HG03432 (cell line): ENCODE data around the gene TSNAX.

ENCODE experiments used
- ATAC-seq: cut with Tn5 transposase; IDR thresholded peaks from one replicate; pipeline ENCODE4 v1.9.1; 2021; ENCODE audit warnings: mild to moderate bottlenecking, moderate library complexity; ENCODE audit not compliant: unreplicated experiment

TSNAX gene

DNA sequence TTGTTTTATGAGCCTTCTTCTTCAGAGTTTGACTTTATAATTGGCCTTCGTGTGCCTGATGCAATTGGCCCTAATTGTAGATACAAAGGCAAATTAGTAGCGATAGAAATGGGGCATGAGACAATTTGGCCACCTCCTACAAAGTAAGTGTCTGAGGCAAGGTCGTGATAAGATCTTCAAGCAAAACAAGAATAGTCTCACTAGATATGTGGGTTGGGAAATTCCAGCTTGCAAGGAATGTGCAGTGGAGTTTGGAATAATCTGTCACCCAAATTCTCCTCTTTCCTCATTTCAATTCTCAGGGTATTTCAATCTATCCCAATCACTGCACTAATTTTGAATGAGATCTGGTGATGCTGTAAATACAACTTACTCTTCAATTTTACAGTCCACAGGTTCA lies 11.4 kb upstream of the TSNAX start:
- no peak for ATAC-seq

DNA sequence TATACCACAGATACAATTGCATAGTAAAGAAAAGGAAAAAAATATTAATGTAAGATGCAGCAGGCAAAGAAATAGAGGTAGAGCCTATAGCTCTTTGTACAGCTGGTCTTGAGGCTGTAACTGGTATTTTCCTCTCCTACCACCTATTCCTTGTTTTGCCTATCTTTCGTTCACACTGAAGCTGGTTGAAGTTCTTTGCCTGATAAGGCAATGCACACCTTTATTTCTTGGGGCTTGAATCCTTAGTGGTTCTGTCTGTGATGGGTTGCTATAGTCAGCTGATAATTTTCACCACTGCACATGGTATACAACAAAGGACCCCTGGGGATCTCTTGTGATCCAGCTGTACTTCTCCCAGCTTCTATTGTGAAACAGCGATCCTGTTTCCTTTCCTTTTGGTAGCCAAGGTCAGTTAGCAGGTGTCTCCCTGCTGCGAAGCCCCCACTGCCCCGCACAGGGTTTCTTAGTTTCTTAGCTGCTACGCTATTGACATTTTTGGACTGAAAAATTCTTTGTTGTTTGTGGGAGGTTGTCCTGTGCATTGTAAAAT lies 9.9 kb upstream of the TSNAX start:
- no peak for ATAC-seq

DNA sequence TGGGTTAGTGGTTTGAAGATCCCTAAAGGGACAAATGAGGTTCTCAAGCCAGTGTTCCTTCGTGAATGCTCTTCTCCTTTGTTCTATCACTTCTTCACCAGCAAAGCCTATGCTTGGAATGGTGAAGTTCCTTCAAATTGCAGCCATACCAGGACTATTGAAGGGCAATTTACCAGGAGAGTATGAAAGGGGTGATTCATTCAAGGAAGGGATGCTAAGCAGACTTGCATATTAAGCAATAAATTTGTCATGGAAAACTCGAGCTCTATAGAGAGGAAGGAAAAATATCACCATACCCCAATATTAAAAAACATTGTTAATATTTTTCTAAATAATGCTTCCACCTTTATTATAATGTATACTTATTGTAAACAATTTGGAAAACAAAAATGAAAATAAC lies 9.3 kb upstream of the TSNAX start:
- ATAC-seq: no peak

DNA sequence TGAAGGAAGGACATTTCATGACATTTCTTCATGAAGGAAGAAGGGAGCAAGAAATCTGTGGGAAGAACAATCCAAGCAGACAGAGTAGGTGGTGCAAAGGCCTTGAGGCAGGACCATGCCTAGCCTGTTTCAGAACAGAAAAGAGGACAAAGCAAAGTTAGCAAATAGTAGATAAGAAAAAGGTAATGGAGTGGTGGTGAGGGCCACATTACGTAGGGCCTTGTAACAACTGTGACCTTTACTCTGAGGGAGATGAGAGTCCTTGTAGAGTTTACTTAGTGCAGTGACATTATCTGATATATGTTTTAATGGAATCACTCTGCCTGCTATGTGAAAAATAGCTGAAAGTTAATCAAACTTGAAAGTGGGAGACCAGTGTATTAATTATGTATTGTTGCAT lies 6.4 kb upstream of the TSNAX start:
- no peak for ATAC-seq

DNA sequence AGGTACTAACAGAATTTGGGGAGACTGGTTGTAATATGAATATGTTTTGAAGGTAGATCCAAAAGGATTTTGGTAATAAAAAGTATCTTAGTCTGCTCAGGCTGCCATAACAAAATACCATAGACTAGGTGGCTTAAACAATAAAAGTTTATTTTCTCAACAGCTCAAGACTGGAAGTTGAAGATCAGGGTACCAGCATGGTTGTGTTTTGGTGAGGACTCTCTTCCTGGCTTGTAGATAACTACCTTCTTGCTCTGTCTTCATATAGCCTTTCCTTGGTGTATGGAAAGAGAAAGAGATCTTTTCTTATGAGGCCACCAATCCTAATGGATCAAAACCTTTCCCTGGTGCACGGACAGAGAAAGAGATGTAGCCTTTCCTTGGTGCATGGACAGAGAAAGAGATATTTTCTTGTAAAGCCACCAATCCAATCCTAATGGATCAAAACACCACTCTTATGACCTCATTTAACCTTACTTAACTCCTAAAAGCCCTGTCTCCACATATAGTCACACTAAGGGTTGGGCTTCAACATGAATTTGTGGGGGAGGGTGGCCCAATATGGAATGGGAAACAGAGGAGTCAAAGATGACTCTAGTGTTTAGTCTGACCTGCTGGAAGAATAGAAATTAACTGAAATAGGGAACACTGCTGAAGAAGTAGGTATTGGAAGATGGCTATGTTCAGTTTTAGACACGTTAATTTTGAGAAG lies 5.4 kb upstream of the TSNAX start:
- no peak for ATAC-seq

DNA sequence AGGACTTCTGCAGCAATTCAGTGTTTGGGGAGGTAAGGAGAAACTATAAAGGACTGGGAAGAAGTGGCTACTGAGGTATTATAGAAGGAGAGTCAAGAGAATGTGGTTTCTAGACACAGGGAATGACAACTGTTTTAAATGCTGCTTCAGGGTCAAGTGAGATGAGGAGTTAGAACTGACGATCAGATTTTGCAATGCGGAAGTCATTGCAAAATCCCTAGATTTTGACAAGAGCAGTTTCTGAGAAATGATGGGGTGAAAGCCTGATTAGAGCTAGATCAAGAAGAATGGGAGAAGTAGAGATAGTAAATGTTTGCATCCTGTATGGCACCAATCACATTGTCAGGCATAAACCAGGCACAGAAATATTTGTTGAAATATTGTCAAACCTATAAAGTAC lies 4.7 kb upstream of the TSNAX start:
- ATAC-seq: no peak

DNA sequence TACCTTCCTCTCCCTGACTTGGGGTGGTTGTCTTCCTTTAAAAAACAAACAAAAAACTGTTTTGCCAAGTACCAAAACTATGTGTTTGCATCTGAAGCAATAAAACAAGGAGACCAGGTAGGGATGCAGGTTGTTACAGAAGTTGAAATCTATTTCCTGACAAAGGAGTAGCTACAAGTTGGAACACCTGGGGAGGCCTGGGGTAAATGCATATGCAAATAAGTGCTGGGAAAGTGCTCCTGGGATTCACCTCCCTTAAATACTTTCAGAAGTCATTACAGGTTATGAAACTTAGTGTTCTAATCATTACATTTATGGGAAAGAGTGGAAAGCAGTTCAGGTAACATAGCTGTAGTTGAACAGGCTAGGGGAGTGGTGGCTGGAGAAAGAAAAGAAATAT lies 1.9 kb upstream of the TSNAX start:
- ATAC-seq: no peak

DNA sequence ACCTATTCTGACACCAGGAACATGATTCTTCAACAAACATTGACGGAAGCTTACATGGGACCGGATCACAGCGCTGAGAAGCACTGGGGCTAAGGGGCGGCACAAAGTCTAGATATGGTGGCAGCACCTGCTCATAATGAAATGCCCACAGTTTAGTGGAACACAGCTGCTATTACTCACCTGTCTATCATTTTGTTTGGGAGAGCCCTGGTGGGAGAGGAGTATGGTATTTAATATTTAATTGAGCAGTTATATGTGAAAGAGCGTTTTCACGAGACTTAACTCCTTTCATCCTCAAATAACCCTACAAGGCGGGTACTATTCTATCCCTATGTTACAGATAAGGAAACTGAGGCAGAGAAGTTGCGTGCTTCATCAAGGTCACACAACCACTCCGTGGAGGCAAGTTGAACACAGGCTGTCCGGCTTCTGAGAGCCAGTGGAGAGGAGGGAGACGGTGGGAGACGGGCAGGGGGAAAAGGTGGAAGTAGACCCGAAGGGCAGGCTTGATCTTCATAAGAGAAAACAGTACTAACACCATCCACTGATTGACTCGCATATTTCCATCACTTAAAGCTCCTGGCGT lies 790 bp upstream of the TSNAX start:
- ATAC-seq: peak; percentile 11

DNA sequence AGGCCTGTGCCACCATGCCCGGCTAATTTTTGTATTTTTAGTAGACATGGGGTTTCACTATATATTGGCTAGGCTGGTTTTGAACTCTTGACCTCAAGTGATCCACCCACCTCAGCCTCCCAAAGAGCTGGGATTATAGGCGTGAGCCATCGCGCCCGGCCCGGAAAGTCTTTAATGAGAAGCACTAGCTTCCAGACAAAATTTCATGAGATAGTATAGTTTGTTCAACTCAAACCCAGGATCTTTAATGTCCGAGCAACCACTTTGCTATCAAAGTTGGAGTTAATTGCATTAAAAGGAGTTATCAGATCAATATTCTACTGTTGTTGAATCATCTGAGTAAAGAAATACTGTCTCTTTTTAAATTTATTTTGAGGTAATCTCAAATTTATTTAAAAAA lies 4.8 kb downstream of the TSNAX start:
- no peak for ATAC-seq

DNA sequence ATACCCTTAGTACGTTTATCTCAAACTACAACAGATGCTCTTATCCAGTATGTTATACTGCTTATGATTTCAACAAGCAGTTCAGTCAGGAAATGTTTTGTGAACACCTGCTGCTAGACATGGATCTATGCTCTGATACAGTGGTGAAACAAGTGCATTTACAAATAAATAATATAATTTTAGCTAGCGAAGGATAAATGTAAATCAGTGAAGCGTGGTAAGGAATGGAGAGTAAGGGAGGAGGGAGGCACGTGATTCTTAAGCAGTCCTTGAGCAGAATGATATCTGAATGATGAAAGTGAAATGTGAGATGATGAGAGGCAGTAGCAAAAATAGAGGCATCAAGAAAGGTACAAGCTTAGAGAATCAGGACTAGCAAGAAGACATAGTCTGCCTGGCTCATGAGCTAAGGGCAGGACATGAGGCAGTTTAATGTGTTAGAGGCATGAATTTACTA lies 6.3 kb downstream of the TSNAX start:
- no peak for ATAC-seq

DNA sequence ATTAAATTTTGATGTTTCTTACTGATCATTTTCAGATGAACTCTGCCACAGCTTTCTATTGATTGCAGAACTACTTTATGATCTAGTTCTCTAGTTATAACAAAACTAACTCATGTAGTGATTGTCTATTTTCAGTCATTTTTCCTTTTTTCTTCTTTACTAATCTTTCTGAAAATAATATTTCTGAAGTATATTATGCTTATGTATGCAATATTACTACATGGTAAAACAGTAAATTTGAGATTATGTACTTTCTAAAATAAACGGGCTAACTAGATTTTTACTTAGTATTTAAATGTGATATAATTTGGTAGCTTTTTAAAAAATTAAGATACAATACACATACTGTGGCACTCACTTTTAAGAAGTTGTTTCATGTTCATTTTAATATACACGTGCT lies 7.6 kb downstream of the TSNAX start:
- ATAC-seq: no peak

DNA sequence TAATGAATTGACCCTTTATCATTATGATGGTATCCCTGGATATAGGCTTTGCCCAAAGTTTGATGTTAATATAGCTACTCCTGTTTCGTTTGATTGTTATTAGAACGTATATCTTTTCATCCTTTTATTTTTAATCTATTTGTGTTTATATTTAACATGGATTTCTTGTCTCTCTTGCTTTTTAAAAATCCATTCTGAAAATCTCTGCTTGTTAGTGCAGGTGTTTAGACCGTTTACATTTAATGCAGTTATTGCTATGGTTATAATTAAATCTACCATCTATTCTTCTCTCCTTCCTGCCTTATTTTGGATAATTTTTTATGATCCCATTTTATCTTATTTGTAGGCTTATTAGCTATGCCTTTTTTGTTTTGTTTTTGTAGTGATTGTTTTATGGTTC lies 12.4 kb downstream of the TSNAX start:
- no peak for ATAC-seq

DNA sequence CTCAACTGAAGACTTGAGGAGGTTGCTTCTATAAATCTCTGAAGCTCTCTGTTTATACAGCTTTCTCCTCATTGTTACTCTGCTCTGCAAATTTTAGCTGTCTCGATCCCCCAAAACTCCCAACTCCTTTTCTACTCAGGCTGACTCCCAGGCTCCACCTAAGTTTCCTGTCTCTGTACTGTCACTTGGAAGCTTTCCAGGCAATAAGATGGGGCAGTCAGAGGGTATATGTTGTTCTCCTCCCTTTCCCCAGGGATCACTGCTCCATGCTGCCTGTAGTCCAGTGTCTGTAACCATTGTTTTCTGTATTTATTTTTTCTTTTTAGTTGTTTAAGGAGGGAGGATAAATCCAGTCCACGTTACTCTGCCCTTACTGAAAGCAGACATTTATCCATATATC lies 13.4 kb downstream of the TSNAX start:
- no peak for ATAC-seq

DNA sequence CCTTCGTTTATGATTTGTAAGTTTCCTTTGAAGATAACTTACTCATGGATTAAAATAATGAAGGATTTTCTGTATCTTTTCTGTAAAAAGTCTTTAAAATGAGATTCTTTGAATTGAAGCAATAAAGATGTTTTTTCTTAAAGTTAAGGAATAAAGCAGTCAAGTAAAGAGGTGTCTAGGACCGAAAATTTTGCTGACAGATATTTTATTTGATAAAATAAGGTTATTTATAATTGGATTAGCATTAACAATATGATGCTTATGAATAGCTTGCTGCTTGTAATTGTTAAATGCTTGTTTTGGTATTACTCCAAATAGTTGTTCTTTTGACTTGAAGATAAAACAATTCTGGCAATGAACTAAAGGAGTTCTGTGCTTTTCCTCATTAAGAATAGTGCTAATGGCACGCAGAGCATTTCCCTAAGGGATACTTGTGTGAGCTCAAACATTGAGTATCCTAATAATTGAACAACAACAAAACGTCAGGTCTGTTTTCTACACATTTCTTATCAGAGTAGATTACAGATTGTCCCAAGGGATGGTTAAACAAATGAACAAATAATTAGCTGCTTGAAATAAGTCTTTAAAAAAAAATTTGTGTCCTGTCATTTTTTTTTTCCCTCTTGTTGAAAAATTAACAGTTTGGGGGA lies 16.6 kb downstream of the TSNAX start:
- ATAC-seq: no peak

DNA sequence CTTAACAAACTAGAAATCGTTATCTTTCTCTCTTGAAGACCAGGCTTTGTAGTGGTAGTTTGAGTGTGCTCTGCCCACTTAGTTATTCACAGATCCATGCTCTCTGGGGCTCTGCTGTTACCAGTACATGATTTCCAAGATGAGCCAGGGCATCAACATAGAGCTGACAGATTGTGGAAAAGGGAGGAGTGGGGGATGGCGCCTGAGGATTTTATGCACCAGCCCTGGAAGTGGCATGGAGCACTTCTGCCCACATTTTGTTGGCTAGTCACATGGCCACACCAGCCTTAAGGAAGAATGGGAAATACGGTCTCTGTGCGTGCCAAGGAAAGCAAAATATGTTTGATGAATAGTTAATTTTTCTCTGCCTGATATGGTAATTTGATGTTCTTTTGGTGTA lies 18.2 kb downstream of the TSNAX start:
- no peak for ATAC-seq

DNA sequence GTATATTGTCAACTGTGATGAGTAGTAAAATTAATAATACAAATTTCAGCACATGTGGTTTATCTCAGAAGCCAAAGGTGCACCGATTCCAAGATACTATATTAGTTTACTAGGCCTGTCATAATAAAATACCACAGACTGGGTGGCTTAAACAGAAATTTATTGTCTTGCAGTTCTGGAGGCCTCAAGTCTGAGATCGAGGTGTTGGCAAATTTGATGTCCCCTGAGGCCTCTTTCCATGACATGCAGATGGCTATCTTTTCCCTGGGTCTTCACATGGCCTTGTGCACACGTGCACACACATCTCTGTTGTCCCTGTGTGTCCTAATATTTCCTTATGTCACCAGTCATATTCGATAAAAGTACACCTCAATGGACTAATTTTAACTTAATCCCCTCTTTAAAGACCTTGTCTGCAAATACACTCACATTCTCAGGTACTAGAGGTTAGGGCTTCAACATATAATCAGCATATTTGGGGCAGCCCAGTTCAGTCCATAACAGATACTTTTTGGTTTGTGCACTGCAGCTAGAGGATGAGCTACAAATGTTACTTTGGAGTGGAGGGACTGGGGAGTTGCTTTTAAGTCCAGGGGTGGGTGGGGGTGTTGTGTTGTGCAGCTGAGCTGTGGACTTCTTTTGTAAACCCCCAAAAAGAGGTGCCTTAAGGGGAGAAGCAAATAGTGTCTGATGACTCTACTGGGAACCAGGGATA lies 21.4 kb downstream of the TSNAX start:
- no peak for ATAC-seq

DNA sequence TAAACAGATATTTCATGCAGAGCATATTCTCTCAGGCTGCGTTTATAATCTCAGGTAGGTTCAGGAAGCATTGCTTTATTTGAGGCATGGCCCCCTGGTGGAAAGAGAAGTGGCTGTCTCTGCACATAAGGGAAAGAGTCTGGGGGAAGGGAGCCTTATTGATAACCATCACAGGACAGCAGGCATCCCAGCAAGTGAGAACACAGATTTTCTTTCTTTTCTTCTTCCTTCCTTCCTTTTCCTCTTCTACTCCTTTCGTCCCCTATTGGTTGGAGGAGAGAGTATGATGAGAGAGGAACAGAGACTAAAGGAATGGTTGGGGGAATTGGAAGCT lies 21.9 kb downstream of the TSNAX start:
- ATAC-seq: peak; percentile 71

DNA sequence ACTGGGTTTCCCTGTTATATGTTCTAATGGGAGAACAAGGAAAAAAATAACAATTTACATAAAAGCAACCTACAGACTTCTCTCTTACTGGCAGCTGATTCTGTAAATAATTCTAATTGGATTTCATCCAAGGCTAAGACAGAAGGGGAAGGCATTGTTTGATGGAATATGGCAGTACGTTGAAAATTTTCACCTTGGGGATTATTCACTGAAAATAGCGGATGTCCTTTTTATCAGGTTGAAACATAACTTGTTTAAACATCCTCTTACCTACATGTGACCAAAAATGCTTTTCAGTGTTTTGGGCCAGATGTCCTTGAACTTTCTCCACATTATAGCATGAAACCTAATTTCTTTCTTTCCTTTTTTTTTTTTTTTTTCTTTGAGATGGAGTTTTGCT lies 24.9 kb downstream of the TSNAX start:
- ATAC-seq: no peak

DNA sequence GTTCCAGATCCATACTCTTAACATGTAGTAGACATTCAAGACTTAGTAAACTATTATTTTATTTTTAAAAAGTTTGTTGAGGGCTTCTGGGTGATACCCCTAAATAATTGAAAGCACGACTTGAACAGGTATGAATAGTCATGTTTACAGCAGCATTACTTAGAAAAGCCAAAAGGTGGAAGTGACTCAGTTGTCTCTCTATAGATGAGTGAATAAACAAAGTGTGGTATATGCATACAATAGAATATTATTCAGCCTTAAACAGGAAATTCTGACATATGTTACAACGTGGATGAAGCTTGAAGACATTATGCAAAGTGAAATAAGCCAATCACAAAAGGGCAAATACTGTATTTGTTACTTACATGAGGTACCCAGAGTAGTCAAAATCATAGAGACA lies 26.5 kb downstream of the TSNAX start:
- ATAC-seq: no peak

DNA sequence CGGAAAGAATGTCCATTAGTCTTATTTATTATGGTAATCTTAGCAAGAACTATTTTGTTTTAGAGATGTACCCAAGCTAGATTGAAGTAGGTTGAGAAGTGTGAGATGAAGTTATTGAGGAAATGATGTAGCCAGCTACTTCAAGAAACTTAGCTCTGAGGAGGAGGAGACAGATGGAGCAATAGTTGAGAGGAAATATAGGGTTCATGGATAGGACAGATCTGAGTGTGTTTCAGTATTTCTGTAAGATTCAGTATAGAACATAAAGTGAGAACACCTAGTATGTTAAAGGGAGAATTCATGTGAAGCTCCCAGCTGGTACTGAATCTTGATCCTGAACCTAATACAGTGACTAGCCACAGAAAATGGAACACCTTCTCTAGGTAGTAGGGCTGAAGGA lies 28.9 kb downstream of the TSNAX start:
- no peak for ATAC-seq

DNA sequence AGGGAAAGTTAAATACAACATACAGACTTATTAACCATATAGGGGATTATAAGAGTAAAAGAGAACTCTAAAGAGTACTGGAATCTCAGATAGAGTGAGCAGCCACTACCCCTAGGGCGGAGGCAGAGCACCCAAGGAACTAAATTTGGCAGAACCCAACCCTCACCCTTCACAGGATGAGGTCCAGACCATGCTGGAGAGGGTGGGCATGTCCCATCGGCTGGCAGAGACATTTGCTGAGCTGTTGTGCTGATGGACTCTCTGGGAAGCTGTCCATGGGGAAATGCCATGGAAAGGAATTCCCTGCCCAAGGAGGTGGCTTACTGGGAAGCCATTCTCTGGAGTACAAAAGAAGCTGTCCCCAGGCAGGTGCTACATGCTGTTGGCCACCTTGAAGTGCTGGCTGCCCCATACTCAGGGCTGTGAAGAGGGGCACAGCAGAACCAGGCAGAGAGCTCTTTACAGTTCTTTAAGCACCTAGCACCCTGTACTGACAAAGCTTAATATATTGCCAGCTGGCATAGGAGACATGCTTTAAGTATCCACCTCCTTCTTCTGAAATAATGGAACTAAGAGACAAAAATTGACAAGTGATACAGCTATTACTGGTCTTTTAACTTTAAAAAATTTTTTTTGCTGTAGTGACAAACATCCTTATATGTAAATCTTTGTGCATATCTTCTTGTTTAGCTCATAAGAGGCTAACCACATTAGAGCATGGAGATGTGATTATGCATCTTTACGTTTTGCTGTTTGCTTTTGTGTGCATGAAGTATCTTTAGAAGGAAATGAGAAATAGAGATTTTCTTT lies 29.6 kb downstream of the TSNAX start:
- no peak for ATAC-seq
